ENCODE data around the gene PRUNE2.

Gene PRUNE2

DNA sequence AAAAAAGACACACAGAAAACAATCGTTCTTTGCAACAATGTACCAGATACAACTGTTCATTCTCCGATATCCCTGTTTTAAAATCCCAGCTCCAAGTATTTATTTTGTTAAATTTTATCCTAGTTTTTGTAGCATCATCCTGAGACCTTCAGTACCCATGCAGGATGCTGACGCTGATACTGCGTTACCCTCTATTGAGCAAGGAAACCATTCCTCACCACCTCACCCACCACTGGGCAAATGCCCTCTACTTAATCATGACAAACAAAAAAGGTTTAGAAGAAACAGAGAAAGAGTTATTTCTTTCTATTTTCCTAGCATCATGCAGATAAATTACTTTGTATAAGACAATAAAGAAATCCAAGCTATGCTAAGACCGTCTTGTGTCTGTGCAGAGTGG lies 277.8 kb downstream of the PRUNE2 start:
- no peak for DNase-seq
- Histone ChIP-seq H3K9me3 (no peaks in the 10 kb centered on the region), H3K4me1 (no peaks in the 10 kb centered on the region), H3K27me3 (no peaks in the 10 kb centered on the region), H3K36me3 (peaks cover 23% of the 10 kb centered on the region), H3K4me3 (ENCODE audit: low read depth, low read length) (no peak overlapping the region)
- TF ChIP-seq, protein P1, sequence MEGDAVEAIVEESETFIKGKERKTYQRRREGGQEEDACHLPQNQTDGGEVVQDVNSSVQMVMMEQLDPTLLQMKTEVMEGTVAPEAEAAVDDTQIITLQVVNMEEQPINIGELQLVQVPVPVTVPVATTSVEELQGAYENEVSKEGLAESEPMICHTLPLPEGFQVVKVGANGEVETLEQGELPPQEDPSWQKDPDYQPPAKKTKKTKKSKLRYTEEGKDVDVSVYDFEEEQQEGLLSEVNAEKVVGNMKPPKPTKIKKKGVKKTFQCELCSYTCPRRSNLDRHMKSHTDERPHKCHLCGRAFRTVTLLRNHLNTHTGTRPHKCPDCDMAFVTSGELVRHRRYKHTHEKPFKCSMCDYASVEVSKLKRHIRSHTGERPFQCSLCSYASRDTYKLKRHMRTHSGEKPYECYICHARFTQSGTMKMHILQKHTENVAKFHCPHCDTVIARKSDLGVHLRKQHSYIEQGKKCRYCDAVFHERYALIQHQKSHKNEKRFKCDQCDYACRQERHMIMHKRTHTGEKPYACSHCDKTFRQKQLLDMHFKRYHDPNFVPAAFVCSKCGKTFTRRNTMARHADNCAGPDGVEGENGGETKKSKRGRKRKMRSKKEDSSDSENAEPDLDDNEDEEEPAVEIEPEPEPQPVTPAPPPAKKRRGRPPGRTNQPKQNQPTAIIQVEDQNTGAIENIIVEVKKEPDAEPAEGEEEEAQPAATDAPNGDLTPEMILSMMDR (IDR thresholded peaks at IDR 0.05; ENCODE audit: low read depth, low read length) = no peak

DNA sequence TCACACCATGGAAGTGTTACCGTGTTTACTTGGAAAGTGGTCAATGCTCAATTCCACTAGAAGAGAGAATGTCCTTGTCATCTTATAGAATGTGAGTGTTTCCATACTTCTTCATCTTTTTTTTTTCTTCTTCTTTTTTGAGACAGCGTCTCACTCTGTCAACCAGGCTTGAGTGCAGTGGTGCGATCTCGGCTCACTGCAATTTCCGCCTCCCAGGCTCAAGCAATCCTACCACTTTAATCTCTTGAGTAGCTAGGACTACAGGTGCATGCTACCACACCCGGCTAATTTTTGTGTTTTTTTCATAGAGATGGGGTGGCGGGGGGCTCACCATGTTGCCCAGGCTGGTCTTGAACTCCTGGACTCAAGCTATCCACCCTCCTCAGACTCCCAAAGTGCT lies 278.9 kb downstream of the PRUNE2 start:
- TF ChIP-seq, protein P1 (IDR thresholded peaks at IDR 0.05; ENCODE audit: low read depth, low read length) = no peak
- no peaks in the 10 kb centered on the region for H3K27me3 ChIP-seq
- no peak for DNase-seq
- H3K4me1 ChIP-seq = no peaks in the 10 kb centered on the region
- H3K36me3 ChIP-seq = peaks cover 12% of the 10 kb centered on the region
- no peaks in the 10 kb centered on the region for H3K9me3 ChIP-seq
- no peak overlapping the region for H3K4me3 ChIP-seq (ENCODE audit: low read depth, low read length)

DNA sequence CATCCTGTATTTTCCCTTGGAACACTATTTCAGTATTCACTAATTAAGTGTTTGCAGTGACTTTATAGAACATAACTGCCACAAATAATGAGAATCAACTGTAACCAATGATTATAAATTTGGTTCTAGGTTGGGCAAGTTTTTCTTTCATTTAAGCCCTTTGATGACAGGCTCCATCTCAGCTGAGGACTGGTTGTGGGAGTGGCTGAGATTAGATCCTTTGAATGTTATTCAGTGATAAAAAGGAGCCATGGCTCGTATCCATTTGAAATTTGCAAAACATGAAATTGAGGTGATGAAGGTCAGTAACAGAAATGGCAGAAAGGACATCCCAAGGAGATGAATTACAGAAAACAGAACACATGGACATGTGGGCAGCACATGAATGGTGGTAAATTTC lies 279.8 kb downstream of the PRUNE2 start:
- no peak for DNase-seq
- H3K36me3 ChIP-seq = peaks cover 5% of the 10 kb centered on the region
- H3K4me1 ChIP-seq = no peaks in the 10 kb centered on the region
- no peaks in the 10 kb centered on the region for H3K9me3 ChIP-seq
- H3K27me3 ChIP-seq = no peaks in the 10 kb centered on the region
- TF ChIP-seq, protein P1 (IDR thresholded peaks at IDR 0.05; ENCODE audit: low read depth, low read length) = no peak
- no peak overlapping the region for H3K4me3 ChIP-seq (ENCODE audit: low read depth, low read length)

DNA sequence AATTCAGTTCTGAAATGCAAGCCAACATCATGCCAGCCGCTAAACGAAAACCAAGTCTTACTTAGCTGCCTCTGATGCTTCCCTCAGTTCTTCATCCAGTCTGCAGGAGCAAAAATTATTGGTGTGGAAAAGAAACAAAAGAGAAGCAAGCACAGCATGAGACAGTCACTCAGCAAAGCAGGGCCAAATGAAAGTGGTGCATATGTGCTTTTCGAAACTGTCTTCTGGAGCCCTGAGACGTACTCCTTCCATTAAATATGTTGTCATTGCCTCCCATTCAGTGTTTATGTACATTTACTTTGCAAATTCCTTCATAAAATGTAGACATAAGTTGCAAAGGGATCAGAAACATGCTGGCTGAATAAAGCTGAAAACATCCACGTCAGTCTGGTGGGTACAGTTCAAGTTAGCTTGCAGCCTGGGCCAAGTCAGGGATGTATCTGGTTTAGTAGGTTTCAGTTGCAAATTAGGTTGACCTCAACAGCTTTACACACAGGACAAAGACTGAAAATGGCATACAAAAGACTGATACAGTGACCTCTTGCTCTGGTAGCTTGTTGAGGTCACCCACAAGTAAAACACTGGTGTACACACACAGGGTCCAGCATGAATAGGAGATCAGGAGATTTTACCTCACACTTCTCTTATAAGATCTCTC lies 281.4 kb downstream of the PRUNE2 start:
- H3K36me3 ChIP-seq = no peaks in the 10 kb centered on the region
- H3K27me3 ChIP-seq = no peaks in the 10 kb centered on the region
- H3K9me3 ChIP-seq = no peaks in the 10 kb centered on the region
- TF ChIP-seq, protein P1 (IDR thresholded peaks at IDR 0.05; ENCODE audit: low read depth, low read length) = no peak
- H3K4me1 ChIP-seq = no peaks in the 10 kb centered on the region
- no peak for DNase-seq
- no peak overlapping the region for H3K4me3 ChIP-seq (ENCODE audit: low read depth, low read length)

DNA sequence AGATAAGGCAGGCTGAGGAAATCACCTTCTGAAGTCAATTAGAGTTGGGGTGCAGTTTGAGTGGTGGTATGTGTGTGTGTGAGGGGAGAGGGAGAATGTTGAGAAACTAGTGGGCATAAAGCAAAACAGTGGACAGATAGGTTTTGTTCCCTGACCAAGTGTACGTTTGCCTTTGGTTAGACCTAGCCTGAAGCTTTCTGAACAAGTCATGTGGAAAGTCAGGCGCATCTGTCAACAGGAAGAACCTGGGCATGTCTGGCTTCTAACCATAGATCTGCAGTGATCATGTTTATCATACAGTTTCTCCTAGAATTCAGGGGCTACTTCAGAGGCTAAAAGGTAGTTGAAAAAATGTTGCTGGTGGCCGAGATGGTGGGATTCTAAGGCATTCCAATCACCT lies 284.9 kb downstream of the PRUNE2 start:
- no peak overlapping the region for H3K4me3 ChIP-seq (ENCODE audit: low read depth, low read length)
- H3K27me3 ChIP-seq = no peaks in the 10 kb centered on the region
- TF ChIP-seq, protein P1 (IDR thresholded peaks at IDR 0.05; ENCODE audit: low read depth, low read length) = no peak
- DNase-seq = no peak
- 0 out of 2 replicates have a peak, but pooled peaks cover 4% of the 10 kb centered on the region for H3K36me3 ChIP-seq
- H3K9me3 ChIP-seq = no peaks in the 10 kb centered on the region
- no peaks in the 10 kb centered on the region for H3K4me1 ChIP-seq

DNA sequence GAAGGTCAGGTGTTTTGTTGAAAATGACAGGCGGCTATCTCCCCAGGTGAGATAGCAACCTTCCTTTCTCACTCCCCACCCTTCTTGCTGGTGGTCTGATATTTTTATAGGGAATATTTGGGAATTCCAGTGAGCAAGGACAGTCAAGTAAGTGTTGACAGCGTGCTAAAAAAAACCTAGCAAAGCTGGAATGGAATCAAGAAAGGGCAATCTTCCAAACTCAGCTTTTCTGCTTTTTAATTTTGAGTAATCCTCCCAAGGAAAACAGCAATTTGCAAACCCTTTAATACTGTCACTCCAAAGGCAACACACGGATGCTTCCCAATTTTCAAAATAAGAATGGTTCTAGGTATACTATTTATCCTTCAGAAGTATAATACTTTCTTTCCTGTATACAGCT lies 285.3 kb downstream of the PRUNE2 start:
- Histone ChIP-seq H3K9me3 (no peaks in the 10 kb centered on the region), H3K4me1 (no peaks in the 10 kb centered on the region), H3K36me3 (0 out of 2 replicates have a peak, but pooled peaks cover 4% of the 10 kb centered on the region), H3K4me3 (ENCODE audit: low read depth, low read length) (no peak overlapping the region), H3K27me3 (no peaks in the 10 kb centered on the region)
- no peak for DNase-seq
- TF ChIP-seq, protein P1 (IDR thresholded peaks at IDR 0.05; ENCODE audit: low read depth, low read length) = no peak

All from BE2C (cell line).